PC-9 (cell line): ENCODE results near the gene TEX13D. TPM values are rescaled to one million over a fixed set of nuclear protein-coding genes. Genes with fewer than 3 reads are reported as not detected.

Experiments used
- BruUV-seq: library from RNA; stranded (reverse); fragments of 400-500 nt; replicated peaks from 2 replicates; lab custom pipeline; 2021; lab: Mats Ljungman, UMichigan
- CTCF ChIA-PET: fragments of 300-600 bp; sonication (Branson Sonifier 250); formaldehyde crosslinking; loops from one replicate; lab custom pipeline; 2022; ENCODE audit warnings: antibody characterized with exemption; lab: Charles Lee
- POLR2A ChIA-PET: fragments of 300-600 bp; sonication (Branson Sonifier 250); formaldehyde crosslinking; loops from one replicate; lab custom pipeline; 2022; ENCODE audit warnings: antibody characterized with exemption; ENCODE audit not compliant: unreplicated experiment; lab: Charles Lee
- DNase-seq, 2 experiments: peaks; one replicate each; pipeline versions ENCODE4 v3.0.0 to v3.0.0-alpha.2; 2015 to 2022; ENCODE audit warnings: mixed read lengths in 1 of 2
- H2AFZ ChIP-seq: fragments of 200-600 bp; sonication (generic); 2 replicates; pipeline ENCODE4 v1.8.1; 2017; ENCODE audit warnings: antibody characterized with exemption
- H3F3A ChIP-seq: fragments of 200-600 bp; sonication (generic); 2 replicates; pipeline ENCODE4 v1.8.1; 2017; ENCODE audit warnings: antibody characterized with exemption, mild to moderate bottlenecking, low read depth; ENCODE audit not compliant: insufficient read depth
- H3K27ac ChIP-seq: fragments of 200-600 bp; sonication (generic); 2 replicates; pipeline ENCODE4 v1.6.1; 2016; ENCODE audit warnings: mixed run types
- H3K27me3 ChIP-seq: fragments of 200-600 bp; sonication (generic); 2 replicates; pipeline ENCODE4 v1.6.1; 2016; ENCODE audit warnings: low read depth, mixed run types; ENCODE audit not compliant: insufficient read depth
- H3K36me3 ChIP-seq: fragments of 200-600 bp; sonication (generic); 2 replicates; pipeline ENCODE4 v1.6.1; 2016; ENCODE audit warnings: low read depth, mixed run types
- H3K4me1 ChIP-seq: fragments of 200-600 bp; sonication (generic); replicated peaks from 2 replicates; pipeline ENCODE4 v1.6.1; 2016; ENCODE audit warnings: mixed run types; ENCODE audit not compliant: insufficient read depth
- H3K4me2 ChIP-seq: fragments of 200-600 bp; sonication (generic); 2 replicates; pipeline ENCODE4 v1.6.1; 2017; ENCODE audit warnings: mixed run types
- H3K4me3 ChIP-seq: fragments of 200-600 bp; sonication (generic); 2 replicates; pipeline ENCODE4 v1.6.1; 2016; ENCODE audit warnings: mixed run types
- H3K79me2 ChIP-seq: fragments of 200-600 bp; sonication (generic); 2 replicates; pipeline ENCODE4 v1.6.1; 2017; ENCODE audit warnings: low read depth, mixed run types
- H3K9me2 ChIP-seq: fragments of 200-600 bp; sonication (generic); 2 replicates; pipeline ENCODE4 v1.8.1; 2017; ENCODE audit warnings: mild to moderate bottlenecking; ENCODE audit not compliant: insufficient read depth
- H3K9me3 ChIP-seq: fragments of 200-600 bp; sonication (generic); 2 replicates; pipeline ENCODE4 v1.8.1; 2016; ENCODE audit warnings: low read depth; ENCODE audit not compliant: insufficient read depth
- H4K20me1 ChIP-seq: fragments of 200-600 bp; sonication (generic); 2 replicates; pipeline ENCODE4 v1.8.1; 2017; ENCODE audit not compliant: insufficient read depth
- CTCF ChIP-seq: fragments of 200-600 bp; sonication (generic); conservative IDR thresholded peaks from 2 replicates; pipeline ENCODE4 v1.6.1; 2017; ENCODE audit warnings: mixed run types, antibody characterized with exemption, mild to moderate bottlenecking, moderate library complexity
- EZH2 ChIP-seq: fragments of 200-600 bp; sonication (generic); IDR thresholded peaks from 2 replicates; pipeline ENCODE4 v1.8.0; 2017; ENCODE audit warnings: antibody characterized with exemption, low read depth
- intact Hi-C: fragments of 100-400 bp; cut with micrococcal nuclease; formaldehyde crosslinking; loops from one replicate; pipeline ENCODE4 v1.10.0; 2022; ENCODE audit not compliant: unreplicated experiment
- total RNA-seq: library from RNA; stranded (reverse); gene quantifications from 2 replicates; pipeline ENCODE4 v1.2.3, GENCODE V29; 2021

Gene TEX13D
- total RNA-seq, 1 experiment from 2014 or later = not detected

GRCh38 chrX:124383354-124383753 lies 50.9 kb downstream of the TEX13D start:
- Histone ChIP-seq H3K9me3 (no peaks in the 10 kb centered on the region), H3K4me3 (no peak overlapping the region), H3K36me3 (no peaks in the 10 kb centered on the region), H3K4me1 (no peaks in the 10 kb centered on the region), H3K4me2 (no peak overlapping the region), H3K27ac (no peak overlapping the region), H3K9me2 (no peaks in the 10 kb centered on the region), H4K20me1 (no peaks in the 10 kb centered on the region), H3F3A (no peaks in the 10 kb centered on the region), H3K79me2 (no peaks in the 10 kb centered on the region), H2AFZ (no peak overlapping the region), H3K27me3 (no peaks in the 10 kb centered on the region)
- DNase-seq = no peak
- CTCF ChIA-PET = no interaction called here
- TF ChIP-seq EZH2 = no peak
- no peak for TF ChIP-seq CTCF
- no TSS peak for BruUV-seq
- POLR2A ChIA-PET = no interaction called here
- intact Hi-C loops = no loop called here

DNA sequence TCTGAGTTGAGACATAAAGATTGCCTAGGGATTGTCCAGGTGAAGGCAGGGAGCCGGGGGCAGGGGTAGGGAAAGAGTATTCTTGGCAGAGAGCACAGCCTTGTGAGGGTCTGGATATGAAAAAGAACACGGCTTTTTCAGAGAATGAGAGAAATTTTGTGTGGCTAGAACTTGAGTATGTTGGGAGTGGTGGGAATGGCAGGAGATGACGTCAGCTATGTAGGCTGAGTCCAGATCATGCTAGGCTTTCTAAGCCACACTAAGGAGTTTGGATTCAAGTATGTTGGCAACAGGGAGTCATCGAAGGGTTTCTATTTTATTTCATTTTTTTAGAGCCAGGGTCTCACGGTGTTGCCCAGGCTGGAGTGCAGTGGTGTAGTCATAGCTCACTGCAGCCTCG lies 53.9 kb downstream of the TEX13D start:
- no peak for TF ChIP-seq CTCF
- no peak for TF ChIP-seq EZH2
- H3K36me3 ChIP-seq = no peaks in the 10 kb centered on the region
- no peak overlapping the region for H3K4me3 ChIP-seq
- no peak for DNase-seq
- CTCF ChIA-PET = no interaction called here
- H3K27ac ChIP-seq = no peak overlapping the region
- POLR2A ChIA-PET = no interaction called here
- H3F3A ChIP-seq = no peaks in the 10 kb centered on the region
- no peaks in the 10 kb centered on the region for H3K27me3 ChIP-seq
- H3K79me2 ChIP-seq = no peaks in the 10 kb centered on the region
- intact Hi-C loops = loop anchor here (5.0 kb wide), 1 partner anchor 554 kb away; no protein-coding TSS in a partner anchor
- no peaks in the 10 kb centered on the region for H3K9me2 ChIP-seq
- no peaks in the 10 kb centered on the region for H3K4me1 ChIP-seq
- no peaks in the 10 kb centered on the region for H4K20me1 ChIP-seq
- no peaks in the 10 kb centered on the region for H3K9me3 ChIP-seq
- H3K4me2 ChIP-seq = no peak overlapping the region
- no TSS peak for BruUV-seq
- no peak overlapping the region for H2AFZ ChIP-seq

Other genes starting within 250 kb of the TEX13D start
- gene SH2D1A, start 13.9 kb downstream of the TEX13D start, total RNA-seq = not detected in 2 replicates